Natural killer cell (primary cell): ENCODE results near the gene AEBP1. TPM values are rescaled to one million over a fixed set of nuclear protein-coding genes. Genes with fewer than 3 reads are reported as not detected.

Source experiments
- ATAC-seq, 3 donors: fragments of 150-1000 bp in 2 of 3; fragments of 200-7000 bp in 1 of 3; cut with Tn5 transposase; 1 replicate in 1 of 3; 2 replicates in 2 of 3; pipeline ENCODE4 v1.10.0; 2021; ENCODE audit warnings: mild to moderate bottlenecking in 2 of 3, moderate library complexity in 2 of 3
- DNase-seq, 2 donors: peaks; one replicate each; pipeline versions ENCODE4 v3.0.0 to v3.0.0-alpha.2; 2013 to 2021; ENCODE audit warnings: mixed read lengths in 1 of 2
- H3K27ac ChIP-seq: one replicate; pipeline ENCODE4 v1.5.1; 2013; ENCODE audit warnings: mild to moderate bottlenecking, low read length
- H3K27me3 ChIP-seq: one replicate; pipeline ENCODE4 v1.6.1; 2013; ENCODE audit warnings: low read length; ENCODE audit not compliant: control insufficient read depth, insufficient read depth
- H3K36me3 ChIP-seq: one replicate; pipeline ENCODE4 v1.6.1; 2013; ENCODE audit warnings: low read length; ENCODE audit not compliant: control insufficient read depth, insufficient read depth
- H3K4me1 ChIP-seq: one replicate; pipeline ENCODE4 v1.6.1; 2013; ENCODE audit warnings: low read length; ENCODE audit not compliant: control insufficient read depth, insufficient read depth
- H3K4me3 ChIP-seq: one replicate; pipeline ENCODE4 v1.5.1; 2013; ENCODE audit warnings: low read length
- H3K9me3 ChIP-seq: one replicate; pipeline ENCODE4 v1.6.1; 2013; ENCODE audit warnings: low read length; ENCODE audit not compliant: control insufficient read depth, insufficient read depth
- H3K27ac Mint-ChIP-seq, 2 donors: one replicate each; pipeline ENCODE4 v1.8.0; 2022; ENCODE audit warnings: mild to moderate bottlenecking in 2 of 2, mixed read lengths in 2 of 2, moderate library complexity in 1 of 2
- H3K27me3 Mint-ChIP-seq, 2 donors: one replicate each; pipeline ENCODE4 v1.8.0; 2022; ENCODE audit warnings: low read depth in 2 of 2, mixed read lengths in 2 of 2
- H3K36me3 Mint-ChIP-seq: one replicate; pipeline ENCODE4 v1.8.0; 2022; ENCODE audit warnings: mixed read lengths
- H3K4me1 Mint-ChIP-seq, 2 donors: one replicate each; pipeline ENCODE4 v1.8.0; 2022; ENCODE audit warnings: mixed read lengths in 2 of 2
- H3K4me3 Mint-ChIP-seq: one replicate; pipeline ENCODE4 v1.8.0; 2022; ENCODE audit warnings: mild to moderate bottlenecking, moderate library complexity, mixed read lengths
- H3K9me3 Mint-ChIP-seq, 2 donors: one replicate each; pipeline ENCODE4 v1.8.0; 2022; ENCODE audit warnings: mixed read lengths in 2 of 2
- WGBS: methylation state at CpG from one replicate; pipeline ENCODE4 v1.1.7; 2013; ENCODE audit warnings: missing lambda C conversion rate; ENCODE audit not compliant: insufficient coverage; 5-methylcytosine and 5-hydroxymethylcytosine counted together
- intact Hi-C: fragments of 100-400 bp; cut with micrococcal nuclease; formaldehyde crosslinking; loops from one replicate; pipeline ENCODE4 v1.14.2; 2022
- total RNA-seq, 4 donors: library from RNA; stranded (reverse); fragments of 120-200 nt in 1 of 4; gene quantifications; one replicate each; pipeline versions ENCODE4 v1.2.3 to v1.2.4, GENCODE V29; 2013 to 2022
- TF ChIP-seq, protein P1 (sequence below): fragments of 200-600 bp; IDR thresholded peaks from one replicate; pipeline ENCODE4 v1.8.0; 2022; ENCODE audit warnings: antibody characterized with exemption

AEBP1 gene
- total RNA-seq, 3 donors from 2014 or later (not counting 1 experiment from before 2014, with no cell fraction given) = 3.3 to 9.0 (median 6.4) TPM

- peaks cover 0 to 6% of the 10 kb centered on the region in 2 donors for H3K4me1 Mint-ChIP-seq
- Histone ChIP-seq H3K9me3 (no peaks in the 10 kb centered on the region), H3K36me3 (no peaks in the 10 kb centered on the region), H3K4me1 (peaks cover 16% of the 10 kb centered on the region), H3K27ac (no peak overlapping the region), H3K4me3 (no peak overlapping the region), H3K27me3 (peaks cover 11% of the 10 kb centered on the region)
- ATAC-seq = no peak
- no peaks in the 10 kb centered on the region for H3K36me3 Mint-ChIP-seq
- H3K4me3 Mint-ChIP-seq = no peak overlapping the region
- WGBS = 75% methylated on average over 5 of the region's 6 CpGs
- no peaks in the 10 kb centered on the region for H3K9me3 Mint-ChIP-seq
- TF ChIP-seq, protein P1, sequence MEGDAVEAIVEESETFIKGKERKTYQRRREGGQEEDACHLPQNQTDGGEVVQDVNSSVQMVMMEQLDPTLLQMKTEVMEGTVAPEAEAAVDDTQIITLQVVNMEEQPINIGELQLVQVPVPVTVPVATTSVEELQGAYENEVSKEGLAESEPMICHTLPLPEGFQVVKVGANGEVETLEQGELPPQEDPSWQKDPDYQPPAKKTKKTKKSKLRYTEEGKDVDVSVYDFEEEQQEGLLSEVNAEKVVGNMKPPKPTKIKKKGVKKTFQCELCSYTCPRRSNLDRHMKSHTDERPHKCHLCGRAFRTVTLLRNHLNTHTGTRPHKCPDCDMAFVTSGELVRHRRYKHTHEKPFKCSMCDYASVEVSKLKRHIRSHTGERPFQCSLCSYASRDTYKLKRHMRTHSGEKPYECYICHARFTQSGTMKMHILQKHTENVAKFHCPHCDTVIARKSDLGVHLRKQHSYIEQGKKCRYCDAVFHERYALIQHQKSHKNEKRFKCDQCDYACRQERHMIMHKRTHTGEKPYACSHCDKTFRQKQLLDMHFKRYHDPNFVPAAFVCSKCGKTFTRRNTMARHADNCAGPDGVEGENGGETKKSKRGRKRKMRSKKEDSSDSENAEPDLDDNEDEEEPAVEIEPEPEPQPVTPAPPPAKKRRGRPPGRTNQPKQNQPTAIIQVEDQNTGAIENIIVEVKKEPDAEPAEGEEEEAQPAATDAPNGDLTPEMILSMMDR = no peak
- DNase-seq = no peak
- peaks cover 0 to 6% of the 10 kb centered on the region in 2 donors for H3K27me3 Mint-ChIP-seq
- no peak overlapping the region for H3K27ac Mint-ChIP-seq
- intact Hi-C loops = no loop called here
Observed at GRCh38 chr7:44144426-44144967, 40.4 kb downstream of the AEBP1 start.

DNA sequence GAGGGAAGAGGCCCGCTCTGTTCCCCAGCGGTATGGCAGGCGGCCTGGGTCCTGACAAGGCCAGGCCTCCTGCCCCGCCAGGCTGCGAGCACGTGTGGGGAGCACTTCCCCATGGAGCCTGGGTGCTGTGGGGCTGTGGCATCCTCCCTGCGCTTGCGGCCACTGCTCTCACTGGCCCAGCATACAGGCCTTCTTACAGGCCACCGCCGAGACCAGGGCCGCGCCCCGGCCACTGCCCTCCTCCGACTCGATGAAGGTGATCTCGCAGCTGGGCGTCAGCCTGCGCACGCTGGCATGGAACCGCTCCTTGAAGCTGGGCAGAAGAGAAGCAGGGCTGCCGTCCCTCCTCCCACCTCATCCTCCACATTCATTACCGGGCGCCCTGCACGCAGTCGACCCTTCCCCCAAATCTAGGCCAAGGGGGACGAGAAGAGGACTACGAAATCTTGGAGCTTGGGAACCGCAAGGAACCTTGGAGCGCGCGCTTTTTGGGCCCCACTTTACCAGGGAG lies 40.9 kb downstream of the AEBP1 start:
- 65% methylated on average over 31 of the region's 31 CpGs for WGBS
- Histone ChIP-seq H3K27ac (no peak overlapping the region), H3K9me3 (no peaks in the 10 kb centered on the region), H3K36me3 (no peaks in the 10 kb centered on the region), H3K27me3 (peaks cover 11% of the 10 kb centered on the region), H3K4me1 (peaks cover 16% of the 10 kb centered on the region), H3K4me3 (no peak overlapping the region)
- ATAC-seq (no peak), DNase-seq (no peak)
- peak overlapping the region; percentile 65 for H3K4me3 Mint-ChIP-seq
- no peaks in the 10 kb centered on the region for H3K36me3 Mint-ChIP-seq
- H3K9me3 Mint-ChIP-seq = no peaks in the 10 kb centered on the region
- no peak overlapping the region for H3K27ac Mint-ChIP-seq
- TF ChIP-seq, protein P1 = no peak
- H3K27me3 Mint-ChIP-seq = peaks cover 0 to 6% of the 10 kb centered on the region in 2 donors
- H3K4me1 Mint-ChIP-seq = peaks cover 0 to 6% of the 10 kb centered on the region in 2 donors
- intact Hi-C loops = no loop called here

- H3K27me3 Mint-ChIP-seq = peaks cover 0 to 6% of the 10 kb centered on the region in 2 donors
- H3K27ac Mint-ChIP-seq = no peak overlapping the region
- H3K27me3 ChIP-seq = peaks cover 11% of the 10 kb centered on the region
- no peaks in the 10 kb centered on the region for H3K36me3 ChIP-seq
- TF ChIP-seq, protein P1 = no peak
- H3K4me3 Mint-ChIP-seq = peak overlapping the region; percentile 65
- no peak overlapping the region for H3K27ac ChIP-seq
- peak; percentile 30 to 79 for DNase-seq
- peaks cover 18% of the 10 kb centered on the region for H3K4me1 ChIP-seq
- no peaks in the 10 kb centered on the region for H3K9me3 ChIP-seq
- H3K4me3 ChIP-seq = peak overlapping the region; percentile 36
- intact Hi-C loops = no loop called here
- H3K36me3 Mint-ChIP-seq = no peaks in the 10 kb centered on the region
- peak; percentile 50 to 73 (median 72) for ATAC-seq
- peaks cover 0 to 6% of the 10 kb centered on the region in 2 donors for H3K4me1 Mint-ChIP-seq
- H3K9me3 Mint-ChIP-seq = no peaks in the 10 kb centered on the region
- WGBS = 13% methylated on average over 53 of the region's 53 CpGs
Observed at GRCh38 chr7:44145479-44145968, 41.4 kb downstream of the AEBP1 start.
